ENCODE data around the gene RFTN2. TPM values are rescaled to one million over a fixed set of nuclear protein-coding genes. Genes with fewer than 3 reads are reported as not detected.
A peak's percentile ranks its signal among the peaks of the same experiment; 100 is the strongest.
"Not testable (repeated sequence)": the region's sequence is repeated elsewhere in the genome, so short reads cannot be mapped to it uniquely, and the experiment has no call there.

RFTN2 gene
- total RNA-seq, 1 donor from 2014 or later, result 4.8 TPM

GRCh38 chr2:197556456-197556855, 118.9 kb downstream of the RFTN2 start:
- no peak for DNase-seq (ENCODE audit: low spot score in 2 of 2)
- intact Hi-C loops (cut with DNase I), result no loop called here
- Histone ChIP-seq H3K9me3 (no peaks in the 10 kb centered on the region), H3K4me3 (no peak overlapping the region), H3K36me3 (peaks cover 6 to 43% of the 10 kb centered on the region in 2 donors), H3K27ac (peak overlapping the region; percentile 22 to 45), H3K4me1 (no peaks in the 10 kb centered on the region), H3K27me3 (no peaks in the 10 kb centered on the region)
- no peak for TF ChIP-seq CTCF (IDR thresholded peaks at IDR 0.05)

- no peak overlapping the region for H3K4me3 ChIP-seq
- no peaks in the 10 kb centered on the region for H3K27me3 ChIP-seq
- H3K9me3 ChIP-seq, result no peaks in the 10 kb centered on the region
- no peak for TF ChIP-seq CTCF (IDR thresholded peaks at IDR 0.05)
- DNase-seq (ENCODE audit: low spot score in 2 of 2), result no peak
- no peak overlapping the region for H3K27ac ChIP-seq
- no peaks in the 10 kb centered on the region for H3K4me1 ChIP-seq
- H3K36me3 ChIP-seq, result peaks cover 9 to 44% of the 10 kb centered on the region in 2 donors
- intact Hi-C loops (cut with DNase I), result no loop called here
Measured at GRCh38 chr2:197555467-197555866, 119.9 kb downstream of the RFTN2 start.

- intact Hi-C loops (cut with DNase I); DNase-seq (ENCODE audit: low spot score in 2 of 2); H3K4me1 ChIP-seq; H3K4me3 ChIP-seq; H3K27me3 ChIP-seq; H3K27ac ChIP-seq; H3K9me3 ChIP-seq: not testable (repeated sequence)
- peaks cover 20 to 57% of the 10 kb centered on the region in 2 donors for H3K36me3 ChIP-seq
Measured at GRCh38 chr2:197551260-197551659, 124.1 kb downstream of the RFTN2 start.

GRCh38 chr2:197548582-197548981, 126.8 kb downstream of the RFTN2 start:
- TF ChIP-seq CTCF (IDR thresholded peaks at IDR 0.05), result no peak
- DNase-seq (ENCODE audit: low spot score in 2 of 2), result no peak
- Histone ChIP-seq H3K36me3 (peaks cover 30 to 63% of the 10 kb centered on the region in 2 donors), H3K27me3 (no peaks in the 10 kb centered on the region), H3K4me1 (no peaks in the 10 kb centered on the region), H3K4me3 (no peak overlapping the region), H3K27ac (no peak overlapping the region), H3K9me3 (no peaks in the 10 kb centered on the region)
- intact Hi-C loops (cut with DNase I), result no loop called here

- Histone ChIP-seq H3K27ac (no peak overlapping the region), H3K36me3 (peaks cover 37 to 66% of the 10 kb centered on the region in 2 donors)
- intact Hi-C loops (cut with DNase I), result no loop called here
Measured at GRCh38 chr2:197547163-197547900, 128.1 kb downstream of the RFTN2 start.

More at GRCh38 chr2:197547163-197547900, 128.1 kb downstream of the RFTN2 start:
- DNase-seq (ENCODE audit: low spot score in 2 of 2), result no peak
- TF ChIP-seq CTCF (IDR thresholded peaks at IDR 0.05), result no peak
- H3K4me3 ChIP-seq, result no peak overlapping the region
- no peaks in the 10 kb centered on the region for H3K27me3 ChIP-seq
- no peaks in the 10 kb centered on the region for H3K4me1 ChIP-seq
- H3K9me3 ChIP-seq, result no peaks in the 10 kb centered on the region

Measured in ascending aorta (tissue), 2 donors.